H1 (cell line): Measurements from ENCODE around the gene MRPL39. TPM values are rescaled to one million over a fixed set of nuclear protein-coding genes. Genes with fewer than 3 reads are reported as not detected.

Experiments used
- CTCF ChIA-PET: fragments of 300-600 bp; sonication (Branson Sonifier 250); formaldehyde crosslinking; loops from one replicate; lab custom pipeline; 2021; ENCODE audit not compliant: partially characterized antibody; lab: Charles Lee
- POLR2A ChIA-PET: fragments of 300-600 bp; sonication (Branson Sonifier 250); formaldehyde crosslinking; loops from one replicate; lab custom pipeline; 2021; ENCODE audit warnings: inconsistent platforms; ENCODE audit not compliant: partially characterized antibody; lab: Charles Lee
- DNase-seq, 2 experiments: peaks; one replicate each; pipeline versions ENCODE4 v3.0.0 to v3.0.0-alpha.2; 2010 to 2022; ENCODE audit warnings: low spot score in 2 of 2, low read depth in 1 of 2, mixed read lengths in 1 of 2
- FAIRE-seq: peaks from 2 replicates; lab custom pipeline; 2011; peaks lifted over from hg19 to GRCh38; lab: Jason Lieb, UNC
- H2AFZ ChIP-seq: 2 replicates; pipeline ENCODE4 v1.8.1; 2012; ENCODE audit warnings: low read length, inconsistent platforms
- H2AK5ac ChIP-seq: 2 replicates; pipeline ENCODE4 v1.6.1; 2013; ENCODE audit warnings: low read depth, low read length
- H2BK120ac ChIP-seq: replicated peaks from 2 replicates; pipeline ENCODE3; 2013; ENCODE audit warnings: low read depth, low read length, inconsistent platforms
- H2BK12ac ChIP-seq: 2 replicates; pipeline ENCODE4 v1.6.1; 2013; ENCODE audit warnings: low read depth, low read length
- H2BK15ac ChIP-seq: 2 replicates; pipeline ENCODE4 v1.6.1; 2013; ENCODE audit warnings: low read length
- H2BK20ac ChIP-seq: 2 replicates; pipeline ENCODE4 v1.6.1; 2013; ENCODE audit warnings: low read length
- H2BK5ac ChIP-seq: 2 replicates; pipeline ENCODE4 v1.6.1; 2013; ENCODE audit warnings: low read depth, low read length
- H3K14ac ChIP-seq: 2 replicates; pipeline ENCODE4 v1.6.1; 2013; ENCODE audit warnings: inconsistent platforms; ENCODE audit not compliant: insufficient read length
- H3K18ac ChIP-seq: 2 replicates; pipeline ENCODE4 v1.6.1; 2013; ENCODE audit warnings: low read length; ENCODE audit errors: extremely low read depth
- H3K23ac ChIP-seq: 2 replicates; pipeline ENCODE4 v1.6.1; 2013; ENCODE audit warnings: inconsistent platforms; ENCODE audit not compliant: insufficient read length
- H3K23me2 ChIP-seq: 2 replicates; pipeline ENCODE4 v1.6.1; 2013; ENCODE audit warnings: low read depth, low read length
- H3K27ac ChIP-seq: 2 replicates; pipeline ENCODE4 v1.6.1; 2011; ENCODE audit warnings: low read depth, low read length, inconsistent platforms
- H3K27me3 ChIP-seq, 4 experiments: replicated peaks in 1 of 4; 1 replicate in 1 of 4; 2 replicates in 3 of 4; pipeline versions ENCODE4 v1.6.1 to v1.8.1; 2011 to 2013; ENCODE audit warnings: low read length in 3 of 4, mild to moderate bottlenecking in 3 of 4, inconsistent platforms in 2 of 4, mixed read lengths in 2 of 4, moderate library complexity in 1 of 4; ENCODE audit not compliant: control insufficient read depth in 3 of 4, insufficient read depth in 3 of 4; ENCODE audit errors: extremely low read depth in 1 of 4
- H3K36me3 ChIP-seq, 4 experiments: 2 replicates each; pipeline versions ENCODE4 v1.6.1 to v1.8.1; 2011 to 2013; ENCODE audit warnings: mild to moderate bottlenecking in 4 of 4, low read length in 3 of 4, moderate library complexity in 2 of 4, control low read depth in 1 of 4, inconsistent platforms in 1 of 4; ENCODE audit not compliant: insufficient read depth in 4 of 4, control insufficient read depth in 2 of 4
- H3K4ac ChIP-seq: replicated peaks from 2 replicates; pipeline ENCODE3; 2013; ENCODE audit warnings: low read length, low read depth, mixed read lengths, inconsistent platforms; ENCODE audit not compliant: insufficient read length
- H3K4me1 ChIP-seq, 4 experiments: replicated peaks in 1 of 4; 1 replicate in 1 of 4; 2 replicates in 3 of 4; pipeline versions ENCODE4 v1.6.1 to v1.8.1; 2011 to 2013; ENCODE audit warnings: low read length in 3 of 4, inconsistent platforms in 2 of 4, mixed read lengths in 1 of 4; ENCODE audit not compliant: insufficient read depth in 4 of 4, control insufficient read depth in 3 of 4
- H3K4me2 ChIP-seq, 2 experiments: 2 replicates each; pipeline versions ENCODE4 v1.6.1 to v1.8.1; 2011 to 2013; ENCODE audit warnings: low read depth in 2 of 2, low read length in 2 of 2, control low read depth in 1 of 2, inconsistent platforms in 1 of 2, mild to moderate bottlenecking in 1 of 2; ENCODE audit not compliant: insufficient read depth in 1 of 2
- H3K4me3 ChIP-seq, 4 experiments: fragments of 200-600, 300-600 bp in 1 of 4; sonication (generic), shearing (Covaris generic), sonication (Bioruptor Twin) in 1 of 4; 2 replicates each; pipeline versions ENCODE4 v1.5.1 to v1.8.1; 2011 to 2016; ENCODE audit warnings: low read length in 4 of 4, low read depth in 3 of 4, control low read depth in 2 of 4, inconsistent platforms in 2 of 4, mild to moderate bottlenecking in 2 of 4, mixed read lengths in 1 of 4, moderate library complexity in 1 of 4; ENCODE audit not compliant: insufficient read depth in 2 of 4; ENCODE audit errors: extremely low read depth in 1 of 4
- H3K56ac ChIP-seq: replicated peaks from 2 replicates; pipeline ENCODE3; 2013; ENCODE audit warnings: low read depth, mild to moderate bottlenecking, mixed read lengths, low read length, inconsistent platforms; ENCODE audit not compliant: insufficient read length
- H3K79me1 ChIP-seq: 2 replicates; pipeline ENCODE4 v1.6.1; 2013; ENCODE audit warnings: low read depth, low read length, control low read depth
- H3K79me2 ChIP-seq, 2 experiments: 2 replicates each; pipeline versions ENCODE4 v1.6.1 to v1.8.1; 2012 to 2013; ENCODE audit warnings: low read length in 2 of 2, mild to moderate bottlenecking in 2 of 2, inconsistent platforms in 1 of 2; ENCODE audit not compliant: insufficient read depth in 2 of 2, control insufficient read depth in 1 of 2
- H3K9ac ChIP-seq, 4 experiments: replicated peaks in 1 of 4; 1 replicate in 1 of 4; 2 replicates in 3 of 4; pipeline versions ENCODE4 v1.6.1 to v1.8.1; 2011 to 2013; ENCODE audit warnings: low read depth in 3 of 4, low read length in 3 of 4, control low read depth in 2 of 4, mild to moderate bottlenecking in 2 of 4, moderate library complexity in 2 of 4, inconsistent platforms in 1 of 4; ENCODE audit errors: extremely low read depth in 1 of 4
- H3K9me3 ChIP-seq, 2 experiments: 2 replicates each; pipeline versions ENCODE4 v1.6.1 to v1.8.1; 2012 to 2013; ENCODE audit warnings: mild to moderate bottlenecking in 2 of 2, moderate library complexity in 2 of 2, control low read depth in 1 of 2, inconsistent platforms in 1 of 2, low read depth in 1 of 2, low read length in 1 of 2, mixed read lengths in 1 of 2; ENCODE audit not compliant: insufficient read depth in 2 of 2
- H4K20me1 ChIP-seq, 2 experiments: replicated peaks in 1 of 2; 2 replicates each; pipeline versions ENCODE3 to v1.8.1; 2011 to 2013; ENCODE audit warnings: inconsistent platforms in 2 of 2, low read length in 2 of 2, mild to moderate bottlenecking in 1 of 2; ENCODE audit not compliant: insufficient read depth in 2 of 2, control insufficient read depth in 1 of 2
- H4K5ac ChIP-seq: 2 replicates; pipeline ENCODE4 v1.6.1; 2013; ENCODE audit warnings: low read length, low read depth, mixed read lengths, inconsistent platforms; ENCODE audit not compliant: insufficient read length
- H4K8ac ChIP-seq: 2 replicates; pipeline ENCODE4 v1.8.0; 2013; ENCODE audit warnings: mild to moderate bottlenecking, moderate library complexity, low read length, inconsistent platforms; ENCODE audit not compliant: insufficient read depth; ENCODE audit errors: extremely low read depth
- H4K91ac ChIP-seq: replicated peaks from 2 replicates; pipeline ENCODE3; 2013; ENCODE audit warnings: low read length, mixed read lengths, inconsistent platforms; ENCODE audit not compliant: insufficient read length
- ASH2L ChIP-seq: fragments of 200-600, 300-600 bp; sonication (generic); IDR thresholded peaks from one replicate; pipeline ENCODE4 v1.7.1; 2017; ENCODE audit warnings: low read length
- BRCA1 ChIP-seq: IDR thresholded peaks from 2 replicates; pipeline ENCODE4 v1.6.1; 2012; ENCODE audit warnings: low read depth, low read length, improper control_type of control experiment
- CBX8 ChIP-seq: fragments of 300-800, 300-1000 bp; sonication (generic); IDR thresholded peaks from 2 replicates; pipeline ENCODE4 v1.7.1; 2016; ENCODE audit warnings: low read depth, low read length, borderline replicate concordance
- GABPA ChIP-seq: IDR thresholded peaks from 2 replicates; pipeline ENCODE4 v1.6.1; 2011; ENCODE audit warnings: mild to moderate bottlenecking, low read length, moderate library complexity, borderline replicate concordance; ENCODE audit not compliant: insufficient read depth
- NANOG ChIP-seq: IDR thresholded peaks from 2 replicates; pipeline ENCODE4 v1.6.1; 2011; ENCODE audit warnings: low read length, low read depth, mild to moderate bottlenecking, inconsistent platforms; ENCODE audit not compliant: insufficient read depth, poor library complexity, severe bottlenecking
- RBBP5 ChIP-seq: IDR thresholded peaks from 2 replicates; pipeline ENCODE4 v1.7.1; 2012; ENCODE audit warnings: low read depth, mild to moderate bottlenecking, inconsistent platforms, low read length, moderate library complexity, borderline replicate concordance
- RFX5 ChIP-seq: IDR thresholded peaks from 2 replicates; pipeline ENCODE4 v1.6.1; 2011; ENCODE audit warnings: low read depth, low read length, improper control_type of control experiment, borderline replicate concordance
- SIRT6 ChIP-seq: IDR thresholded peaks from one replicate; pipeline ENCODE4 v1.7.1; 2012; ENCODE audit warnings: low read length, inconsistent platforms
- SP1 ChIP-seq: IDR thresholded peaks from 2 replicates; pipeline ENCODE4 v1.6.1; 2011; ENCODE audit warnings: low read depth, low read length
- SP4 ChIP-seq: IDR thresholded peaks from 2 replicates; pipeline ENCODE4 v1.6.1; 2012; ENCODE audit warnings: low read length, inconsistent platforms
- SRF ChIP-seq: IDR thresholded peaks from 2 replicates; pipeline ENCODE4 v1.6.1; 2011; ENCODE audit warnings: mild to moderate bottlenecking, low read depth, low read length, moderate library complexity
- TAF7 ChIP-seq: optimal IDR thresholded peaks from 2 replicates; pipeline ENCODE3; 2011; ENCODE audit warnings: low read depth, mild to moderate bottlenecking, inconsistent platforms, low read length, moderate library complexity, borderline replicate concordance
- TEAD4 ChIP-seq: IDR thresholded peaks from 2 replicates; pipeline ENCODE4 v1.6.1; 2012; ENCODE audit warnings: low read depth, low read length, inconsistent platforms, mixed read lengths
- WGBS, 2 experiments: shearing (Covaris generic) in 1 of 2; methylation state at CpG; one replicate each; pipeline versions ENCODE4 v1.1.6 to v1.1.7; 2013 to 2015; ENCODE audit warnings: low lambda C conversion rate in 2 of 2, mixed read lengths in 2 of 2, inconsistent platforms in 1 of 2, low coverage in 1 of 2, missing lambda C conversion rate in 1 of 2; ENCODE audit not compliant: insufficient replicate concordance in 2 of 2, insufficient coverage in 1 of 2, insufficient read length in 1 of 2; ENCODE audit errors: extremely low coverage in 1 of 2, missing lambda C conversion rate in 1 of 2; 5-methylcytosine and 5-hydroxymethylcytosine counted together
- polyA plus RNA-seq, 7 experiments: library from polyadenylated mRNA; depleted of rRNA in 3 of 7; stranded (reverse) in 5 of 7; unstranded in 2 of 7; fragments of >200 nt in 5 of 7; fragments of 200-250 nt in 2 of 7; gene quantifications; 1 replicate in 5 of 7; 2 replicates in 1 of 7; 4 replicates in 1 of 7; pipeline versions ENCODE4 v1.2.1 to v1.2.3, GENCODE V29; 2011 to 2013; ENCODE audit warnings: missing spikeins in 2 of 7, mixed read lengths in 2 of 7
- total RNA-seq: library from RNA; stranded (reverse); fragmentation: NEBNext Ultra II Directional; extraction: Animal tissue kit (Norgen Biotek cat#: 25700); gene quantifications from 2 replicates; pipeline ENCODE4 v1.2.1, GENCODE V29; 2021
- TF ChIP-seq, protein P1 (sequence below): IDR thresholded peaks from 2 replicates; pipeline ENCODE4 v1.6.1; 2011; ENCODE audit warnings: low read depth, mild to moderate bottlenecking, low read length; ENCODE audit not compliant: insufficient read depth

MRPL39 gene
- total and polyA plus RNA-seq, 2 of the 8 experiments (the other 6 are each of a cell fraction or from before 2014, with no cell fraction given), result 20.3 to 43.2 TPM

GRCh38 chr21:25649146-25649545 lies 41.9 kb upstream of the MRPL39 start:
- H4K91ac ChIP-seq, result no peak overlapping the region
- H2AFZ ChIP-seq, result no peak overlapping the region
- no peak overlapping the region for H2AK5ac ChIP-seq
- H3K27ac ChIP-seq, result no peak overlapping the region
- no peak for FAIRE-seq
- H2BK12ac ChIP-seq, result no peak overlapping the region
- H4K8ac ChIP-seq, result no peak overlapping the region
- H2BK5ac ChIP-seq, result no peak overlapping the region
- H2BK120ac ChIP-seq, result no peak overlapping the region
- no peak overlapping the region for H3K4me3 ChIP-seq
- no peak overlapping the region for H3K9ac ChIP-seq
- H3K36me3 ChIP-seq, result no peaks in the 10 kb centered on the region; a peak in 1 of 8 replicates
- H3K79me2 ChIP-seq, result no peaks in the 10 kb centered on the region
- ChIA-PET POLR2A (no interaction called here), CTCF (interaction anchor here (1.8 kb wide), 1 partner anchor 11 kb away, joined by 5 read pairs; no protein-coding TSS in a partner anchor)
- no peak overlapping the region for H3K4me2 ChIP-seq
- H3K9me3 ChIP-seq, result no peaks in the 10 kb centered on the region
- H3K56ac ChIP-seq, result no peak overlapping the region
- H2BK20ac ChIP-seq, result no peak overlapping the region
- no peaks in the 10 kb centered on the region for H3K4me1 ChIP-seq
- 90% methylated on average over 7 of the region's 7 CpGs; no CpG with 5 or more reads in 1 of the 2 experiments for WGBS, 2 experiments
- H3K14ac ChIP-seq, result no peak overlapping the region
- no peak for DNase-seq
- H3K23me2 ChIP-seq, result no peaks in the 10 kb centered on the region
- H2BK15ac ChIP-seq, result no peak overlapping the region
- H3K79me1 ChIP-seq, result no peaks in the 10 kb centered on the region
- H4K5ac ChIP-seq, result no peak overlapping the region
- no peaks in the 10 kb centered on the region for H3K27me3 ChIP-seq
- no peak overlapping the region for H3K18ac ChIP-seq
- no peaks in the 10 kb centered on the region for H4K20me1 ChIP-seq
- no peak overlapping the region for H3K4ac ChIP-seq
- no peak overlapping the region for H3K23ac ChIP-seq
- TF ChIP-seq SP1 (no peak), GABPA (no peak), RBBP5 (no peak), RFX5 (no peak), TEAD4 (no peak), CBX8 (no peak), TAF7 (no peak), BRCA1 (no peak), SIRT6 (no peak), NANOG (no peak), ASH2L (no peak), SRF (no peak), SP4 (no peak)
- TF ChIP-seq, protein P1, sequence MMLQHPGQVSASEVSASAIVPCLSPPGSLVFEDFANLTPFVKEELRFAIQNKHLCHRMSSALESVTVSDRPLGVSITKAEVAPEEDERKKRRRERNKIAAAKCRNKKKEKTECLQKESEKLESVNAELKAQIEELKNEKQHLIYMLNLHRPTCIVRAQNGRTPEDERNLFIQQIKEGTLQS, result no peak
